OCI-LY1 (cell line): ENCODE measurements around the gene IMMP1L.

ENCODE experiments used
- CTCF ChIP-seq: fragments of 200-600 bp; sonication (generic), shearing (Covaris generic); IDR thresholded peaks from 2 replicates; pipeline ENCODE4 v1.5.1; 2017; ENCODE audit warnings: mild to moderate bottlenecking, antibody characterized with exemption, low read length, moderate library complexity, mixed read lengths
- EZH2 ChIP-seq: fragments of 200-600 bp; sonication (generic), shearing (Covaris generic); IDR thresholded peaks from 2 replicates; pipeline ENCODE4 v1.8.0; 2017; ENCODE audit warnings: borderline replicate concordance, mixed run types, mild to moderate bottlenecking, antibody characterized with exemption, low read length, moderate library complexity, mixed read lengths

- TF ChIP-seq CTCF (no peak), EZH2 (no peak)
Observed at GRCh38 chr11:31499576-31500178, 9.7 kb downstream of the IMMP1L start.
